GM03348 (cell line): ENCODE measurements around the gene BHMT2.

Experiments used
- DNase-seq: peaks from one replicate; pipeline ENCODE4 v3.0.0; 2012; ENCODE audit warnings: low spot score

The BHMT2 gene

GRCh38 chr5:79120221-79120620 is 50.7 kb downstream of the BHMT2 start:
- DNase-seq, result no peak

GRCh38 chr5:79122973-79123372 is 53.4 kb downstream of the BHMT2 start:
- no peak for DNase-seq

GRCh38 chr5:79124607-79125006 is 55.0 kb downstream of the BHMT2 start:
- DNase-seq, result no peak

- DNase-seq, result no peak
Measured at GRCh38 chr5:79130781-79131180, 61.2 kb downstream of the BHMT2 start.

- DNase-seq, result peak; percentile 23
Measured at GRCh38 chr5:79133121-79133656, 63.6 kb downstream of the BHMT2 start.

GRCh38 chr5:79133657-79134451 is 64.3 kb downstream of the BHMT2 start:
- DNase-seq, result peak; percentile 68

- no peak for DNase-seq
Measured at GRCh38 chr5:79135790-79136553, 66.4 kb downstream of the BHMT2 start.

- no peak for DNase-seq
Measured at GRCh38 chr5:79136618-79137017, 67.1 kb downstream of the BHMT2 start.
